ENCODE results near the gene ANKRD66. TPM values are rescaled to one million over a fixed set of nuclear protein-coding genes. Genes with fewer than 3 reads are reported as not detected.
"Not testable (repeated sequence)": the region's sequence is repeated elsewhere in the genome, so short reads cannot be mapped to it uniquely, and the experiment has no call there.

The ANKRD66 gene
- total RNA-seq, 1 experiment from 2014 or later: not detected

GRCh38 chr6:46755865-46756264 lies 9.1 kb downstream of the ANKRD66 start:
- no peak for DNase-seq (ENCODE audit: low spot score)

DNA sequence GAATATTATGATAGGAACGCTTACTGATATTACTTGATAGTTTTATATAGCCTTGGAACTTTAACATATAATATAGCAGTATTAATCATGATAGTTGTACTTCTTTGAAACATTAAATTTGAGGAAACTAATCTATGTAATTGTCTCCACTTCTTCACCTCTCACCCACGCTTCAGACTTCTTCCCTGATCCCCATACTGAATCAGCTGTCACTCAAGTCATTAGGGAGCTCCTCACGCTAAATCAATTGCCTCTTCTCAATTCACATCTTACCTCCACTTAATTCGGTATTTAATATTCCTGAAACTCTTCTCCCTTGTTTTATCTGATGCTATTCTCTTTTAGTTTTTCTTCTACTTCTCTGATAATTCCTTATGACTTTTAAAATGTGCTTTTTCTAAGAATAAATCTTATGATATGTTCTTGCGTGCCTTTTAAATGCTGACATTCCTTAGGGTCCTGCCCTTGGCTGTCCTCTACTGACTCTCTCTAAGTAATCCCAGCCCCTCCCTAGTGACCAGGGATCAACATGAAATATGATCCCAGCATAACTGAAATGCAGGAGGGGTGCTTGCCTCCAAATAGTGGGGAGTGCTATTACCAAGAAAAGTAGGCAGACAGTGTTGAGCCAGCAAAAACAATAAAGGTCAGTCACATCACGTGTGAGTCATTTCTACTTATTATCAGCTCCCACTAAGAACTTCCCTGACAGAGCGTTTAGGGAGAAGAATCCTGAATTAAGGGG lies 9.9 kb downstream of the ANKRD66 start:
- no peak for DNase-seq (ENCODE audit: low spot score)

GRCh38 chr6:46757214-46757596 lies 10.5 kb downstream of the ANKRD66 start:
- DNase-seq (ENCODE audit: low spot score): no peak

DNA sequence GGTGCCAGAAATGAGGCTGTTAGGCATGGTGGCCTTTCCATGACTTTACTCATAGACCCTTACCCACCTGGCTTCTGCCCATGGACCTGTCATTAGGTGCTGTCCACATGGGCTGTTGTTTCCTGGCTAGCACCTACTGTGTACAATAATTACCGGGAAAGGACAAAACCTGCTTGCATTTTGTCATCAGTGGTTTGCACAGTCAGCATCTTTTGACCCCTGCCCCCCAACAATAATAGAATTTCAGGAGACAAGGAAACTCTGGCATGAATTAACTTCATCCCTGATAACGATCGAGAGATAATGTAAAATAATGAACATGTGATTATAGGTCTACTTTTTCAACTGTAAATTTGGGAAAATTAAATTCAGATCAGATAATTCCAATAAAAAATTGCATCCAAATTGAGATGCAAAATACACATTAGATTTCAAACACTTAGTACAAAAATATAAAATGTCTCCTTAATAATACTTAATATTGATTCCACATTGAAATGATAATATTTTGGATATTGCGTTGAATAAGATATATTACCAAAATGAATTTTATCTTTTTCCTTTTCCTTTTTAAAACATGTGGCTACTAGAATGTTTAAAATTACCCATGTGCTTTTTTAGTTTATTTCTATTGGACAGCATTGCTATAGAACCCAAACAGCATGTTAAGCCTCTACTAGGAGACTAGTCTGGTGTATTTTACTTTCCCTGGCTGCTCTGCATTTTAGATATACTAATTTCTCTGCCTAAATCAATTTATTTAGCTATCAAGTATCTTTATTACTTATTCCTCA lies 12.4 kb downstream of the ANKRD66 start:
- DNase-seq (ENCODE audit: low spot score): no peak

DNA sequence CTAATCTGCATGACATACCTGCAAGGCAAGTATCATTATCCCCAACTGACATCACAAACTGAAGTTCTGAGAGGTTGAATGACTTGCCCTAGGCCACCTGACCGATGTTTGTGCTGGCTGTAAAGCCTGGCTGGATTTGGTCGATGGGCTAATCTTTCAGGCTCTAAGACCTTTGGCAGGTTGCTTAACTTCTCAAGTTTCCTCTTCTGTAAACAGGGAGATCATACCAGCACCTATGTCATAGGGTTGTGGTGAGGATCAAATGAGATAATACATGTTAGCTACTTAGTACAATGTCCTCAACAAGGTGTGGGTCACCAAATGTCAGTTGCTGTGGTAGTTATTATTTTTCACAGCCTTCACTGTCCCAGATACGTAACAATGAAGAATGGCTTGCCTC lies 14.2 kb downstream of the ANKRD66 start:
- no peak for DNase-seq (ENCODE audit: low spot score)

DNA sequence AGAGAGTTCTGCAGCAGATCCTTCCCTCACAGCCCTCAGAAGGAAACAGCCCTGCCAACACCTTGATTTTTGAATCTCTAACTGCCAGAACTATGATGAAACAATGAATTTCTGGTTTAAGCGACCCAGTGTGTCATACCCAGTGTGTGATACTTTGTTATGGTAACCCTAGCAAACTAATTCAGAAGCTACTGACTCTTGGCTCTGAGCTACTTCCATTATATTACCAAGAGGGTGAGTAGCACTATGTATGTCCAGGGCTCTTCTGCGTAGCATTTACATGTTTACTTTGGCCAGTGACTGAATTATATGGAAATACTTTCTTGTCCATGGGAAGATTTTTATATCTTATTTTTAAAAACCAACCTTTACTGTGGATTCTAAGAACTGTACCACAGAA lies 16.7 kb downstream of the ANKRD66 start:
- no peak for DNase-seq (ENCODE audit: low spot score)

GRCh38 chr6:46764280-46764679 lies 17.5 kb downstream of the ANKRD66 start:
- DNase-seq (ENCODE audit: low spot score): not testable (repeated sequence)

GRCh38 chr6:46764961-46765360 lies 18.2 kb downstream of the ANKRD66 start:
- no peak for DNase-seq (ENCODE audit: low spot score)

DNA sequence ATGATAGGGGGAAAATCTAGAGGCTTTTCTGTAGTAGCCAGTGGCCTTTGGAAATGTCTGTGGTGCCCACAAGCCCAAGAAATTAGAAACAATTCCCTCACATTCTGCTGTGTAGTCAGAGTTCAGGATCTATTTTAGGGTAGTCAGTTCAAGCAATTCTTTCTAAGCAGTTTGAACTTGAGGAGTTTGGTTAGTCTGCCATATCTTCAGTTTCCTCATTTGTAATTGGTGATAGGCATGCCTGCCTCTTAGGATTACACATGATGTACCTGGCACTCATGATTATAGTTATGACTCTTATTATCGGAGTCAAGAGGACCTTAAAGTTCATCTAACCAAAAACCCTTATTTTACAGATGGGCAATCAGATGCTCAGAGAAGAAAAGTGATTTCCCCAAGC lies 25.3 kb downstream of the ANKRD66 start:
- no peak for DNase-seq (ENCODE audit: low spot score)

GRCh38 chr6:46772762-46773161 lies 26.0 kb downstream of the ANKRD66 start:
- no peak for DNase-seq (ENCODE audit: low spot score)

- no peak for DNase-seq (ENCODE audit: low spot score)
Measured at GRCh38 chr6:46773201-46773855, 26.6 kb downstream of the ANKRD66 start.

DNA sequence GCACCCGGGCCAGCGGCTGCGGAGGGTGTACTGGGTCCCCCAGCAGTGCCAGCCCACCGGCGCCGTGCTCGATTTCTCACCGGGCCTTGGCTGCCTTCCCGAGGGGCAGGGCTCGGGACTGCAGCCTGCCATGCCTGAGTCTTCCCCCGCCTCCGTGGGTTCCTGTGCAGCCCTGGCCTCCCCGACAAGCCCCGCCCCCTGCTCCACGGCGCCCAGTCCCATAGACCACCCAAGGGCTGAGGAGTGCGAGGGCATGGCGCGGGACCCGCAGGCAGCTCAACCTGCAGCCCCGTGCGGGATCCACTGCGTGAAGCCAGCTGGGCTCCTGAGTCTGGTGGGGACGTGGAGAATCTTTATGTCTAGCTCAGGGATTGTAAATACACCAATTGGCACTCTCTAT lies 28.0 kb downstream of the ANKRD66 start:
- DNase-seq (ENCODE audit: low spot score): not testable (repeated sequence)

GRCh38 chr6:46776070-46776712 lies 29.5 kb downstream of the ANKRD66 start:
- no peak for DNase-seq (ENCODE audit: low spot score)

GRCh38 chr6:46777476-46778346 lies 31.0 kb downstream of the ANKRD66 start:
- DNase-seq (ENCODE audit: low spot score): no peak

- DNase-seq (ENCODE audit: low spot score): peak; percentile 80
Measured at GRCh38 chr6:46781478-46782378, 35.0 kb downstream of the ANKRD66 start.

- DNase-seq (ENCODE audit: low spot score): no peak
Measured at GRCh38 chr6:46784535-46784934, 37.8 kb downstream of the ANKRD66 start.

- DNase-seq (ENCODE audit: low spot score): no peak
Measured at GRCh38 chr6:46787871-46788540, 41.3 kb downstream of the ANKRD66 start.

DNA sequence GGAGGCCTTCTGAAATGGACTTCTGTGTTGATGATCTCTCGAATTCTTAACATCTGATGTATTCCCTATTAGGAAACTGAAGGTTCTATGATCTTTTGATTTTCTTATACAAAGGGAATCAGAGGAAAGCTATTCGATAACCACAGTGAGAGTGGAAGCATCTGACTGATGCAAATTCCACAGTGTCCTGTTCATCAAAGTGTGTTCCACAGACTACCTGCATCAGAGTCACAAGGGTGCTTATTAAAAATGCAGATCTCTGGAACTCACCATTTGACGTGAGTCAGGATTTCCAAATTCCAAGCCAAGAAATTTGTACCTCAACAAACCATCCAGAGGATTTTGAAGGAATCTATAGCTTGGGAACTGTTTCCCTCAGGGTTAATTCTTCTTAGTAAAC lies 42.1 kb downstream of the ANKRD66 start:
- DNase-seq (ENCODE audit: low spot score): no peak
